KMS-11 (cell line): ENCODE results near the gene SLC1A2.

Experiments
- H2AFZ ChIP-seq: fragments of 200-600 bp; sonication (generic); 2 replicates; pipeline ENCODE4 v1.6.1; 2016; ENCODE audit warnings: antibody characterized with exemption, mixed run types, low read depth
- H3K27ac ChIP-seq: fragments of 200-600 bp; sonication (generic); 2 replicates; pipeline ENCODE4 v1.6.1; 2016; ENCODE audit warnings: mild to moderate bottlenecking, mixed run types
- H3K27me3 ChIP-seq: fragments of 200-600 bp; sonication (generic); 2 replicates; pipeline ENCODE4 v1.6.1; 2017; ENCODE audit warnings: mild to moderate bottlenecking, low read depth, mixed run types, moderate library complexity; ENCODE audit not compliant: insufficient read depth
- H3K36me3 ChIP-seq: fragments of 200-600 bp; sonication (generic); 2 replicates; pipeline ENCODE4 v1.6.1; 2017; ENCODE audit warnings: mild to moderate bottlenecking, mixed run types; ENCODE audit not compliant: insufficient read depth
- H3K4me1 ChIP-seq: fragments of 200-600 bp; sonication (generic); 2 replicates; pipeline ENCODE4 v1.6.1; 2016; ENCODE audit warnings: mild to moderate bottlenecking, low read depth, mixed run types; ENCODE audit not compliant: poor library complexity, severe bottlenecking
- H3K4me2 ChIP-seq: fragments of 200-600 bp; sonication (generic); 2 replicates; pipeline ENCODE4 v1.7.0; 2016; ENCODE audit warnings: mild to moderate bottlenecking, mixed run types
- H3K4me3 ChIP-seq: fragments of 200-600 bp; sonication (generic); IDR thresholded peaks from 2 replicates; pipeline ENCODE4 v1.6.1; 2017; ENCODE audit warnings: low read depth, low read length, mixed read lengths; ENCODE audit not compliant: insufficient read depth
- H3K79me2 ChIP-seq: fragments of 200-600 bp; sonication (generic); 2 replicates; pipeline ENCODE4 v1.6.1; 2016; ENCODE audit warnings: low read depth, mixed run types; ENCODE audit not compliant: insufficient read depth
- H3K9ac ChIP-seq: fragments of 200-600 bp; sonication (generic); 2 replicates; pipeline ENCODE4 v1.6.1; 2016; ENCODE audit warnings: mild to moderate bottlenecking, mixed run types
- H4K20me1 ChIP-seq: fragments of 200-600 bp; sonication (generic); 2 replicates; pipeline ENCODE4 v1.6.1; 2016; ENCODE audit warnings: mild to moderate bottlenecking, mixed run types; ENCODE audit not compliant: insufficient read depth
- TF ChIP-seq, protein P1 (sequence below): fragments of 200-600 bp; sonication (generic); conservative IDR thresholded peaks from 2 replicates; pipeline ENCODE4 v1.6.1; 2017; ENCODE audit warnings: low read depth, mild to moderate bottlenecking, antibody characterized with exemption, low read length, moderate library complexity, mixed read lengths

Gene SLC1A2

DNA sequence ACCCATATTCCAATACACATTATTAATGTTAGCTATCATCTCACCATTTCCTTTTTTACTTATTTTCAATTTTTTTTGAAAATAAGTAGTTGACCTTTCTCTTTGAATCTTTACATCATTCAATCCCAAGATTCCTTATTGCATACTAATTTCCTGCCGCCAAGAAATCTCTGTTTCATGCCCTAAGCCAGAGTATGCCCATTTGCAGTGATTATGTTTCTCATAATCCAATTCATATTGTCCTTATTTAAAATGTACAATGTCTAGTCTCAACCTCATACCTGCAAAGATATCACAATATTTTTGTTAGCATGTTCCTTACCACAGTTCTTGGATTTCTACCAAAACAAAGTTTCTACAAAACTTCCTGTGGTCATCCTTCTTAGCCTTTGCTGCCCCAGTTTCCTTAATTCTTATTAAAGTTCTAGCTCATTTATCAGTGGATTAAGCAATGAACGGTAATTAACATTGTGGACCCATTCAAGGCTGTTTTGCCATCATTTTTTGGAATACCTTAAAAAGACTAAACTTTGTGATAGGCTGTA, 205.1 kb downstream of the SLC1A2 start:
- H3K4me3 ChIP-seq = no peak overlapping the region
- no peak overlapping the region for H2AFZ ChIP-seq
- no peak overlapping the region for H3K27ac ChIP-seq
- no peaks in the 10 kb centered on the region for H4K20me1 ChIP-seq
- no peaks in the 10 kb centered on the region for H3K79me2 ChIP-seq
- H3K4me2 ChIP-seq = no peak overlapping the region
- no peaks in the 10 kb centered on the region for H3K4me1 ChIP-seq
- no peaks in the 10 kb centered on the region for H3K36me3 ChIP-seq
- TF ChIP-seq, protein P1, sequence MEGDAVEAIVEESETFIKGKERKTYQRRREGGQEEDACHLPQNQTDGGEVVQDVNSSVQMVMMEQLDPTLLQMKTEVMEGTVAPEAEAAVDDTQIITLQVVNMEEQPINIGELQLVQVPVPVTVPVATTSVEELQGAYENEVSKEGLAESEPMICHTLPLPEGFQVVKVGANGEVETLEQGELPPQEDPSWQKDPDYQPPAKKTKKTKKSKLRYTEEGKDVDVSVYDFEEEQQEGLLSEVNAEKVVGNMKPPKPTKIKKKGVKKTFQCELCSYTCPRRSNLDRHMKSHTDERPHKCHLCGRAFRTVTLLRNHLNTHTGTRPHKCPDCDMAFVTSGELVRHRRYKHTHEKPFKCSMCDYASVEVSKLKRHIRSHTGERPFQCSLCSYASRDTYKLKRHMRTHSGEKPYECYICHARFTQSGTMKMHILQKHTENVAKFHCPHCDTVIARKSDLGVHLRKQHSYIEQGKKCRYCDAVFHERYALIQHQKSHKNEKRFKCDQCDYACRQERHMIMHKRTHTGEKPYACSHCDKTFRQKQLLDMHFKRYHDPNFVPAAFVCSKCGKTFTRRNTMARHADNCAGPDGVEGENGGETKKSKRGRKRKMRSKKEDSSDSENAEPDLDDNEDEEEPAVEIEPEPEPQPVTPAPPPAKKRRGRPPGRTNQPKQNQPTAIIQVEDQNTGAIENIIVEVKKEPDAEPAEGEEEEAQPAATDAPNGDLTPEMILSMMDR = no peak
- H3K9ac ChIP-seq = no peak overlapping the region
- H3K27me3 ChIP-seq = no peaks in the 10 kb centered on the region

DNA sequence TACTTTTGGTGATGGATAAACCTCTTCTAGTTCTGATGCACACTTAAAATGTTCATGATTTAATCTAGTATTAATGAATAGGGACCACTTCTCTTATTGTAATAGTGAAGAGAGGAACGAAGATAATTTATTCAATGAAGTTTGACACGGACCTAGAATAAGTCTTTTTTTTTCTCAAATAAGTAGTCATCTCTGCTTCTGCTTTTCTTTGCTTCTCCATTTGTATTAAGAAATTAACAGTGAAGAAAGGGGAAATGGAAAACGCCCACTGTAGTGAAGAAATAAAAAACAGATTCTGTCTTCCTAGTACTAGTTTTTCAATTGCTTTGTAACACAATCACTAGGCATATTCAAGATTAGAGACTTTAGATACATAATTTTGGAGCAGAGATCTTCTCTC, 207.4 kb downstream of the SLC1A2 start:
- H4K20me1 ChIP-seq = no peaks in the 10 kb centered on the region
- H3K79me2 ChIP-seq = no peaks in the 10 kb centered on the region
- H3K4me3 ChIP-seq = no peak overlapping the region
- no peak overlapping the region for H3K4me2 ChIP-seq
- H3K36me3 ChIP-seq = no peaks in the 10 kb centered on the region
- TF ChIP-seq, protein P1 = no peak
- H2AFZ ChIP-seq = no peak overlapping the region
- no peaks in the 10 kb centered on the region for H3K4me1 ChIP-seq
- no peak overlapping the region for H3K9ac ChIP-seq
- H3K27ac ChIP-seq = no peak overlapping the region
- no peaks in the 10 kb centered on the region for H3K27me3 ChIP-seq

DNA sequence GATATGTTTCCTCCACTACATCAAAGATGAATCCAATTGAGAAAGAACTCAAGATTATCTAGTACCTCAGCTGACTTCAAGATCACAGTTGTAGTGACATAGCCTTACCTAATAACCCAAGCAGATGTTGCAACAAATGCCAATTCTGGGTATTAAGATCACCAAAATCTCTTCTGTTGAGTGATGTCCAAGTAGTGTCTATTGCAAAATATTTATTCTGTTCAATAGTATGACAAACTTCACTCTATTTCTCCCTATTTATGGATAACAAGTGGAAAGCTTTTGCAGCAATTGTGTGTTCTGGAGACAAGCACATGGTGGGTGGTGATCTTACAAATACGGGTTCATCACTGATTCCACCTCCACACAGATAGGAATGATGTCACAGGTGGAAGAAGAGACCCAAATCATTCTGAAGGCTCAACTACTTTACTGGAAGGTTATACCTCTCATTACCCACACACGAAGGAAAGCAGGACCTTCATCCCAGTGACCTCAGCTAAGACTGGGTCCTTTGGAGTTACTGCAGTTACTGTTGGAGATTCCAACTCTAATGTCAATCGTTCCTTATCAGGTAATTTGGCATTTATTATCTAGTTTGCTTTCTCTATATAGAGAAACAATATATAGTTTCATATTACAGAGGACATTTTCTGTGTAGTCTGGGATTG, 208.3 kb downstream of the SLC1A2 start:
- Histone ChIP-seq H4K20me1 (no peaks in the 10 kb centered on the region), H3K27ac (no peak overlapping the region), H2AFZ (no peak overlapping the region), H3K36me3 (no peaks in the 10 kb centered on the region), H3K4me3 (no peak overlapping the region), H3K4me2 (no peak overlapping the region), H3K27me3 (no peaks in the 10 kb centered on the region), H3K79me2 (no peaks in the 10 kb centered on the region), H3K9ac (no peak overlapping the region), H3K4me1 (no peaks in the 10 kb centered on the region)
- TF ChIP-seq, protein P1 = no peak

DNA sequence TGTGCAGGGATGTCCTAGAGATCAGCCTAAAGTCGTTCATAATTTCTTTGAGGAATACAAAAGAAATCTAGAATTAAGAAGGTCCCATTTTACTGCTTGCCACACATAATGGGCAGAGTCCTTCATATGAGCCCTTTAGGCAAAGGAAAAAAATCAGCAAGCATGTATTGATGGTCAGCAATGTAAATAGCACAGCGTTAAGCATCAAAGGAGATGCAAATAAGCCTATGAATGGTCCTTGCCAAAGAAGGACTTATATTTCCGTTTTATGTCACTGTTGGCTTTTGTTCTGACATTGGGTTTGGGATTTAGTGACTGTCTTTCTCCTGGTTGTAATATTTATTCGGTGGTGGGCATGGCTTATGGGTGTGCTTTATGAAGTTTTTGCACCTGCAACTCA, 210.6 kb downstream of the SLC1A2 start:
- Histone ChIP-seq H3K36me3 (no peaks in the 10 kb centered on the region), H3K4me1 (no peaks in the 10 kb centered on the region)

More for the DNA sequence above, 210.6 kb downstream of the SLC1A2 start:
- no peak overlapping the region for H3K9ac ChIP-seq
- H3K27me3 ChIP-seq = no peaks in the 10 kb centered on the region
- TF ChIP-seq, protein P1 = no peak
- no peak overlapping the region for H3K4me2 ChIP-seq
- no peak overlapping the region for H2AFZ ChIP-seq
- H3K79me2 ChIP-seq = no peaks in the 10 kb centered on the region
- no peak overlapping the region for H3K27ac ChIP-seq
- H3K4me3 ChIP-seq = no peak overlapping the region
- H4K20me1 ChIP-seq = no peaks in the 10 kb centered on the region
